Heart left ventricle (tissue), 16 donors: ENCODE results near the gene MAML3. TPM values are rescaled to one million over a fixed set of nuclear protein-coding genes. Genes with fewer than 3 reads are reported as not detected.

Experiments
- ATAC-seq, 4 donors: fragments of 200-7000 bp; cut with Tn5 transposase; one replicate each; pipeline ENCODE4 v1.9.1; 2020 to 2022; ENCODE audit warnings: moderate library complexity in 4 of 4, mild to moderate bottlenecking in 3 of 4, moderate number of reproducible peaks in 1 of 4
- DNase-seq, 5 donors: peaks; one replicate each; pipeline ENCODE4 v3.0.0-alpha.2; 2020
- H3K27ac ChIP-seq, 12 donors: fragments of 200-600 bp; sonication (generic) in 4 of 12; one replicate each; pipeline versions ENCODE4 v1.5.0 to v1.8.0; 2016 to 2022; ENCODE audit warnings: mild to moderate bottlenecking in 2 of 12
- H3K27me3 ChIP-seq, 9 donors: fragments of 200-600 bp; sonication (generic) in 2 of 9; one replicate each; pipeline versions ENCODE4 v1.5.1 to v1.8.0; 2016 to 2022; ENCODE audit warnings: mild to moderate bottlenecking in 3 of 9
- H3K36me3 ChIP-seq, 9 donors: fragments of 200-600 bp; sonication (generic) in 2 of 9; one replicate each; pipeline versions ENCODE4 v1.5.0 to v1.8.0; 2018 to 2022; ENCODE audit warnings: mild to moderate bottlenecking in 2 of 9
- H3K4me1 ChIP-seq, 12 donors: fragments of 200-600 bp; sonication (generic) in 4 of 12; one replicate each; pipeline versions ENCODE4 v1.5.0 to v1.8.0; 2016 to 2022; ENCODE audit warnings: mild to moderate bottlenecking in 3 of 12
- H3K4me3 ChIP-seq, 12 donors: fragments of 200-600 bp; sonication (generic) in 4 of 12; one replicate each; pipeline versions ENCODE4 v1.5.0 to v1.8.0; 2017 to 2022; ENCODE audit warnings: mild to moderate bottlenecking in 9 of 12, moderate library complexity in 4 of 12
- H3K9me3 ChIP-seq, 12 donors: fragments of 200-600 bp; sonication (generic) in 4 of 12; one replicate each; pipeline versions ENCODE4 v1.5.0 to v1.8.0; 2016 to 2022; ENCODE audit warnings: mild to moderate bottlenecking in 1 of 12
- CTCF ChIP-seq, 12 donors: fragments of 200-600 bp; sonication (generic) in 4 of 12; IDR thresholded peaks; one replicate each; pipeline versions ENCODE4 v1.5.0 to v1.8.0; 2018 to 2022; ENCODE audit warnings: antibody characterized with exemption in 12 of 12, mild to moderate bottlenecking in 5 of 12
- POLR2A ChIP-seq, 2 donors: fragments of 450-650 bp; IDR thresholded peaks; one replicate each; pipeline ENCODE4 v1.6.1; 2017; ENCODE audit warnings: antibody characterized with exemption in 2 of 2, mild to moderate bottlenecking in 2 of 2, moderate library complexity in 2 of 2
- whole genome bisulfite sequencing, 4 donors: extraction: QIAGEN DNeasy Blood & Tissue Kit in 2 of 4; methylation state at CpG; one replicate each; pipeline versions ENCODE4 v1.1.5 to v1.1.7; 2013 to 2018; 5-methylcytosine and 5-hydroxymethylcytosine counted together
- intact Hi-C, 10 donors: fragments of 100-400 bp; cut with DNase I; formaldehyde crosslinking; loops; one replicate each; pipeline versions ENCODE4 v1.11.1 to v1.14.2; 2022
- polyA plus RNA-seq, 2 donors: library from polyadenylated mRNA; stranded (reverse); fragments of 200-250 nt; gene quantifications; one replicate each; pipeline ENCODE4 v1.2.3, GENCODE V29; 2013
- total RNA-seq, 9 donors: library from RNA; depleted of rRNA in 2 of 9; stranded (reverse); fragments of >200 nt in 2 of 9; fragmentation: NEBNext Ultra II Directional in 3 of 9; extraction: Animal tissue kit (Norgen Biotek cat#: 25700) in 3 of 9; gene quantifications; one replicate each; pipeline versions ENCODE4 v1.1.0 to v1.2.4, GENCODE V29; 2016 to 2023
- donor health status: ischemic (EF 13 %, LVEDD 7.1; RV severe dilation, severe dysfunction).
- donor health status: healthy with polysubstance abuse.
- donor health status: DM: no; HTN: yes; CAD: no.
- donor health status: DM: no; HTN: no; CAD: no.
- donor health status: ischemic (EF 25% LVEDD 6.9; RV normal size, moderate dysfunction).
- donor health status: ischemic (EF 25% LVEDD 5.7; RV mildly dilated, moderate dysfunction).
- donor health status: healthy.
- donor health status: DM: yes; HTN: yes; CAD: no.
- donor health status: ischemic (EF 35%, LVEDD 5.7; RV mildly dilated, moderate dysfunction).
- donor health status: nonischemic (EF 11% LVEDD 7.7; RV severe dilation, severe dysfunction).
- donor health status: DM: yes; HTN: yes; CAD: no.
- donor health status: PGD.
- donor health status: ischemic (EF 29% LVEDD 5.4; RV normal size, mild dysfunction).
- donor health status: nonischemic (EF 23%, LVEDD 6.1; RV moderate dilation, normal function).

MAML3 gene
- total and polyA plus RNA-seq, 11 donors: 0.76 to 5.9 (median 2.4) TPM

GRCh38 chr4:139810710-139811109, 343.3 kb downstream of the MAML3 start:
- WGBS, 4 donors: 65 to 67% (median 66%) methylated on average over 1 of the region's 1 CpG
- TF ChIP-seq POLR2A (IDR thresholded peaks at IDR 0.05) (no peak), CTCF (IDR thresholded peaks at IDR 0.05) (no peak)

GRCh38 chr4:139809757-139810140, 344.2 kb downstream of the MAML3 start:
- ATAC-seq (no peak), DNase-seq (no peak)
- TF ChIP-seq POLR2A (IDR thresholded peaks at IDR 0.05) (no peak), CTCF (IDR thresholded peaks at IDR 0.05) (no peak)
- intact Hi-C loops: loop anchor here in 1 of 10 donors (5.0 kb wide), 1 partner anchor 32 kb away; no protein-coding TSS in a partner anchor
- H3K27me3 ChIP-seq: no peaks in the 10 kb centered on the region
- H3K4me1 ChIP-seq: peaks cover 5 to 32% (median 25%) of the 10 kb centered on the region in 12 donors
- no peak overlapping the region for H3K4me3 ChIP-seq
- no peaks in the 10 kb centered on the region for H3K36me3 ChIP-seq
- H3K27ac ChIP-seq: peak overlapping the region in 4 of 12 donors; percentile 13 to 71 (median 56)
- H3K9me3 ChIP-seq: peaks cover 0 to 13% (median 8%) of the 10 kb centered on the region in 12 donors
- 79 to 96% (median 91%) methylated on average over 3 of the region's 3 CpGs for WGBS, 4 donors

More at GRCh38 chr4:139810710-139811109, 343.3 kb downstream of the MAML3 start:
- ATAC-seq (no peak), DNase-seq (no peak)
- H3K36me3 ChIP-seq: no peaks in the 10 kb centered on the region
- peaks cover 0 to 13% (median 8%) of the 10 kb centered on the region in 12 donors for H3K9me3 ChIP-seq
- no peak overlapping the region for H3K4me3 ChIP-seq
- H3K27ac ChIP-seq: no peak overlapping the region
- peaks cover 5 to 42% (median 35%) of the 10 kb centered on the region in 12 donors for H3K4me1 ChIP-seq
- no peaks in the 10 kb centered on the region for H3K27me3 ChIP-seq
- intact Hi-C loops: loop anchor here in 1 of 10 donors (5.0 kb wide), 1 partner anchor 33 kb away; no protein-coding TSS in a partner anchor

- WGBS, 4 donors: 38 to 51% (median 42%) methylated on average over 11 of the region's 11 CpGs
- ATAC-seq (peak; percentile 30 to 72 (median 38)), DNase-seq (no peak)
- no peaks in the 10 kb centered on the region for H3K27me3 ChIP-seq
- H3K9me3 ChIP-seq: peaks cover 0 to 13% (median 8%) of the 10 kb centered on the region in 12 donors
- peak overlapping the region in 11 of 12 donors; percentile 13 to 71 (median 51) for H3K27ac ChIP-seq
- no peaks in the 10 kb centered on the region for H3K36me3 ChIP-seq
- intact Hi-C loops: no loop called here
- peaks cover under 1 to 26% (median 18%) of the 10 kb centered on the region in 12 donors for H3K4me1 ChIP-seq
- H3K4me3 ChIP-seq: no peak overlapping the region
- TF ChIP-seq POLR2A (IDR thresholded peaks at IDR 0.05) (no peak), CTCF (IDR thresholded peaks at IDR 0.05) (no peak)
These were observed 344.9 kb downstream of the MAML3 start for GRCh38 chr4:139808808-139809756.

GRCh38 chr4:139808381-139808807, 345.6 kb downstream of the MAML3 start:
- ATAC-seq (peak in 1 of 4 donors; percentile 20), DNase-seq (no peak)
- WGBS, 4 donors: 57 to 78% (median 64%) methylated on average over 4 of the region's 4 CpGs
- intact Hi-C loops: no loop called here
- TF ChIP-seq CTCF (IDR thresholded peaks at IDR 0.05) (no peak), POLR2A (IDR thresholded peaks at IDR 0.05) (no peak)
- Histone ChIP-seq H3K36me3 (no peaks in the 10 kb centered on the region), H3K4me3 (no peak overlapping the region), H3K27me3 (no peaks in the 10 kb centered on the region), H3K27ac (peak overlapping the region in 11 of 12 donors; percentile 13 to 71 (median 51)), H3K9me3 (peaks cover 0 to 13% (median 8%) of the 10 kb centered on the region in 12 donors), H3K4me1 (peaks cover 0 to 21% (median 16%) of the 10 kb centered on the region in 12 donors)
